AG04450 (cell line): Measurements from ENCODE around the gene NEO1. TPM values are rescaled to one million over a fixed set of nuclear protein-coding genes. Genes with fewer than 3 reads are reported as not detected.

Experiments used
- CTCF ChIA-PET: fragments of 300-600, 350-600 bp; formaldehyde crosslinking; extraction: SDS; loops from one replicate; lab custom pipeline; 2022; ENCODE audit warnings: antibody characterized with exemption, inconsistent platforms; lab: Charles Lee
- POLR2A ChIA-PET: fragments of 350-600 bp; formaldehyde crosslinking; extraction: SDS; loops from one replicate; lab custom pipeline; 2021; ENCODE audit warnings: antibody characterized with exemption, inconsistent platforms; lab: Yijun Ruan, JAX
- DNase-seq: peaks from one replicate; pipeline ENCODE4 v3.0.0-alpha.2; 2011; ENCODE audit warnings: low read depth, low spot score
- H3K27ac ChIP-seq: one replicate; pipeline ENCODE4 v1.5.1; 2012; ENCODE audit warnings: low read depth, low read length, control low read depth
- H3K27me3 ChIP-seq: one replicate; pipeline ENCODE4 v1.6.0; 2012; ENCODE audit warnings: low read length; ENCODE audit not compliant: control insufficient read depth, insufficient read depth
- H3K4me3 ChIP-seq: 2 replicates; pipeline ENCODE4 v1.5.1; 2011; ENCODE audit warnings: mild to moderate bottlenecking, low read depth, low read length, control low read depth
- H3K9me3 ChIP-seq: 2 replicates; pipeline ENCODE4 v1.5.1; 2012; ENCODE audit warnings: low read length; ENCODE audit not compliant: control insufficient read depth, insufficient read depth
- polyA plus RNA-seq: library from polyadenylated mRNA; depleted of rRNA; stranded (reverse); fragments of >200 nt; gene quantifications from 2 replicates; pipeline ENCODE4 v1.2.3, GENCODE V29; 2011
- TF ChIP-seq, protein P1 (sequence below): IDR thresholded peaks from 2 replicates; pipeline ENCODE4 v1.5.1; 2011; ENCODE audit warnings: low read depth, low read length, control low read depth, inconsistent platforms

NEO1 gene
- polyA plus RNA-seq, 1 experiment = 3.5 TPM

- ChIA-PET POLR2A (no interaction called here), CTCF (no interaction called here)
- TF ChIP-seq, protein P1, sequence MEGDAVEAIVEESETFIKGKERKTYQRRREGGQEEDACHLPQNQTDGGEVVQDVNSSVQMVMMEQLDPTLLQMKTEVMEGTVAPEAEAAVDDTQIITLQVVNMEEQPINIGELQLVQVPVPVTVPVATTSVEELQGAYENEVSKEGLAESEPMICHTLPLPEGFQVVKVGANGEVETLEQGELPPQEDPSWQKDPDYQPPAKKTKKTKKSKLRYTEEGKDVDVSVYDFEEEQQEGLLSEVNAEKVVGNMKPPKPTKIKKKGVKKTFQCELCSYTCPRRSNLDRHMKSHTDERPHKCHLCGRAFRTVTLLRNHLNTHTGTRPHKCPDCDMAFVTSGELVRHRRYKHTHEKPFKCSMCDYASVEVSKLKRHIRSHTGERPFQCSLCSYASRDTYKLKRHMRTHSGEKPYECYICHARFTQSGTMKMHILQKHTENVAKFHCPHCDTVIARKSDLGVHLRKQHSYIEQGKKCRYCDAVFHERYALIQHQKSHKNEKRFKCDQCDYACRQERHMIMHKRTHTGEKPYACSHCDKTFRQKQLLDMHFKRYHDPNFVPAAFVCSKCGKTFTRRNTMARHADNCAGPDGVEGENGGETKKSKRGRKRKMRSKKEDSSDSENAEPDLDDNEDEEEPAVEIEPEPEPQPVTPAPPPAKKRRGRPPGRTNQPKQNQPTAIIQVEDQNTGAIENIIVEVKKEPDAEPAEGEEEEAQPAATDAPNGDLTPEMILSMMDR = no peak
- Histone ChIP-seq H3K4me3 (no peak overlapping the region), H3K27me3 (peaks cover 6% of the 10 kb centered on the region), H3K27ac (no peak overlapping the region), H3K9me3 (no peaks in the 10 kb centered on the region; the same call in 1 of the 2 replicates)
- no peak for DNase-seq
Observed at GRCh38 chr15:73323374-73323955, 271.2 kb downstream of the NEO1 start.

- TF ChIP-seq, protein P1 = no peak
- DNase-seq = no peak
- Histone ChIP-seq H3K27ac (no peak overlapping the region), H3K4me3 (no peak overlapping the region), H3K27me3 (peaks cover 2% of the 10 kb centered on the region), H3K9me3 (no peaks in the 10 kb centered on the region; the same call in 1 of the 2 replicates)
- ChIA-PET CTCF (no interaction called here), POLR2A (no interaction called here)
Observed at GRCh38 chr15:73323956-73324355, 271.7 kb downstream of the NEO1 start.

- no peak for DNase-seq
- Histone ChIP-seq H3K4me3 (no peak overlapping the region), H3K27ac (no peak overlapping the region), H3K9me3 (no peaks in the 10 kb centered on the region; the same call in 1 of the 2 replicates), H3K27me3 (no peaks in the 10 kb centered on the region)
- ChIA-PET CTCF (no interaction called here), POLR2A (no interaction called here)
- TF ChIP-seq, protein P1 = no peak
Observed at GRCh38 chr15:73324496-73325170, 272.4 kb downstream of the NEO1 start.

- ChIA-PET POLR2A (no interaction called here), CTCF (no interaction called here)
- no peak overlapping the region for H3K27ac ChIP-seq
- TF ChIP-seq, protein P1 = no peak
- no peaks in the 10 kb centered on the region; the same call in 1 of the 2 replicates for H3K9me3 ChIP-seq
- no peak overlapping the region for H3K4me3 ChIP-seq
- H3K27me3 ChIP-seq = no peaks in the 10 kb centered on the region
- DNase-seq = no peak
Observed at GRCh38 chr15:73325191-73325861, 273.1 kb downstream of the NEO1 start.

DNA sequence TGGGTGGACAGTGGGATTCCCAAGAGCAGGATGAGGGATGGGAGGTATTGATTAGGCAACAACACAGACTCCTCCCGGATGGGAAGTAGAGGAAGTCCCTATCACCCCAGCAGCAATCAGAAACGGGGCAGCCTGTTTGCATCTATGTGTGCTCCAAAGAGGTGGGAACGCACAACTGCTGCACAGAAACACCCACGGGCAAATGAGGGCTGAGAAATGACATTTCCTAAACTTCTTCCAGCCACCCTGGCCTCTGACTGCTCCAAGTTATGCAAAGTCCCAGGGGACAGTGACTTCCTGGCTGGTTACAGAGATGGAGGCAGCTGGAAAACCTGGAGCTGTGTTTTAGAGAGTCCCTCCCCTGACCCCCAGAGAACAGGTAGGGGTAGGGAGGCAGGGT, 273.9 kb downstream of the NEO1 start:
- TF ChIP-seq, protein P1 = no peak
- Histone ChIP-seq H3K27ac (no peak overlapping the region), H3K4me3 (no peak overlapping the region), H3K9me3 (no peaks in the 10 kb centered on the region; the same call in 1 of the 2 replicates), H3K27me3 (no peaks in the 10 kb centered on the region)
- ChIA-PET CTCF (no interaction called here), POLR2A (no interaction called here)
- DNase-seq = no peak
